A549 (cell line): ENCODE results near the gene ITFG2. TPM values are rescaled to one million over a fixed set of nuclear protein-coding genes. Genes with fewer than 3 reads are reported as not detected.

Experiments
- ATAC-seq, 2 experiments: fragments of 200-7000 bp in 1 of 2; fragments of >200 bp in 1 of 2; cut with Nextera tagmentation in 1 of 2; cut with Tn5 transposase in 1 of 2; 3 replicates each; pipeline versions ENCODE4 v1.8.0 to v1.9.1; 2018 to 2020; ENCODE audit warnings: mild to moderate bottlenecking in 1 of 2, moderate library complexity in 1 of 2
- CTCF ChIA-PET: fragments of 300-600 bp; sonication (Branson Sonifier 250); formaldehyde crosslinking; extraction: SDS; loops from one replicate; lab custom pipeline; 2021; ENCODE audit warnings: antibody characterized with exemption, inconsistent platforms; lab: Yijun Ruan, JAX
- POLR2A ChIA-PET: fragments of 350-600 bp; formaldehyde crosslinking; extraction: SDS; loops from one replicate; lab custom pipeline; 2021; ENCODE audit warnings: antibody characterized with exemption, inconsistent platforms; lab: Yijun Ruan, JAX
- DNase-seq, 2 experiments: peaks; one replicate each; pipeline versions ENCODE4 v3.0.0 to v3.0.0-alpha.2; 2011 to 2016; ENCODE audit warnings: low read depth in 1 of 2, low spot score in 1 of 2
- FAIRE-seq: peaks from 2 replicates; lab custom pipeline; 2011; peaks lifted over from hg19 to GRCh38; lab: Jason Lieb, UNC
- H3K27ac ChIP-seq, 2 experiments: fragments of >200 bp; sonication (Bioruptor Twin); formaldehyde crosslinking; 3 replicates each; pipeline ENCODE4 v1.5.1; 2016 to 2017
- H3K4me1 ChIP-seq: fragments of >200 bp; sonication (Bioruptor Twin); formaldehyde crosslinking; 3 replicates; pipeline ENCODE4 v1.6.1; 2016
- H3K4me2 ChIP-seq: fragments of >200 bp; sonication (Bioruptor Twin); formaldehyde crosslinking; 3 replicates; pipeline ENCODE4 v1.6.1; 2016
- H3K4me3 ChIP-seq: fragments of >200 bp; sonication (Bioruptor Twin); formaldehyde crosslinking; 3 replicates; pipeline ENCODE4 v1.5.1; 2016
- H3K9me3 ChIP-seq: fragments of >200 bp; sonication (Bioruptor Twin); formaldehyde crosslinking; 3 replicates; pipeline ENCODE4 v1.6.1; 2016
- CBX2 ChIP-seq: fragments of 200-600 bp; sonication (generic); IDR thresholded peaks from 2 replicates; pipeline ENCODE4 v1.6.1; 2016; ENCODE audit warnings: low read depth, mild to moderate bottlenecking, borderline replicate concordance
- CEBPB ChIP-seq, 2 experiments: fragments of >200 bp in 1 of 2; sonication (Bioruptor Twin) in 1 of 2; formaldehyde crosslinking in 1 of 2; IDR thresholded peaks; 2 replicates each; pipeline ENCODE4 v1.6.1; 2012 to 2016
- ESRRA ChIP-seq: fragments of 150-350 bp; IDR thresholded peaks from 2 replicates; pipeline ENCODE4 v1.6.1; 2014; ENCODE audit warnings: mild to moderate bottlenecking, low read length, borderline replicate concordance
- FOSB ChIP-seq: fragments of 250-450 bp; sonication (Bioruptor Pico); IDR thresholded peaks from 2 replicates; pipeline ENCODE4 v1.5.0; 2020; ENCODE audit warnings: mild to moderate bottlenecking, moderate library complexity
- HDAC2 ChIP-seq: fragments of 200-600 bp; sonication (generic); IDR thresholded peaks from 2 replicates; pipeline ENCODE4 v1.6.1; 2016
- HOXA7 ChIP-seq: fragments of 250-450 bp; sonication (Bioruptor Pico); IDR thresholded peaks from 2 replicates; pipeline ENCODE4 v1.5.0; 2020; ENCODE audit warnings: mild to moderate bottlenecking, moderate library complexity
- JUNB ChIP-seq: fragments of >200 bp; sonication (Bioruptor Twin); formaldehyde crosslinking; IDR thresholded peaks from 2 replicates; pipeline ENCODE4 v1.6.1; 2016
- MAZ ChIP-seq: fragments of 150-350 bp; IDR thresholded peaks from 2 replicates; pipeline ENCODE4 v1.6.1; 2014; ENCODE audit warnings: antibody characterized with exemption, low read depth, low read length, borderline replicate concordance
- POLR2AphosphoS2 ChIP-seq: conservative IDR thresholded peaks from 2 replicates; pipeline ENCODE4 v1.6.1; 2012; ENCODE audit warnings: low read length, improper control_type of control experiment, inconsistent platforms
- RAD21 ChIP-seq, 2 experiments: fragments of >200 bp in 1 of 2; sonication (Bioruptor Twin) in 1 of 2; formaldehyde crosslinking in 1 of 2; IDR thresholded peaks in 1 of 2; conservative IDR thresholded peaks in 1 of 2; 2 replicates in 1 of 2; 3 replicates in 1 of 2; pipeline ENCODE4 v1.6.1; 2012 to 2018; ENCODE audit warnings: inconsistent platforms in 1 of 2
- RARB ChIP-seq: fragments of 250-450 bp; sonication (Bioruptor Pico); IDR thresholded peaks from 2 replicates; pipeline ENCODE4 v1.8.0; 2021; ENCODE audit warnings: mild to moderate bottlenecking, moderate library complexity
- RCOR1 ChIP-seq: fragments of 150-350 bp; IDR thresholded peaks from 2 replicates; pipeline ENCODE4 v1.6.1; 2014; ENCODE audit warnings: antibody characterized with exemption, low read length, low read depth
- TP53 ChIP-seq: fragments of 250-450 bp; sonication (Bioruptor Pico); IDR thresholded peaks from 2 replicates; pipeline ENCODE4 v1.5.0; 2021; ENCODE audit warnings: mild to moderate bottlenecking, moderate library complexity
- ZC3H11A ChIP-seq: fragments of 450-650 bp; IDR thresholded peaks from 2 replicates; pipeline ENCODE4 v1.6.1; 2014; ENCODE audit warnings: antibody characterized with exemption, mild to moderate bottlenecking
- ZFP36 ChIP-seq: fragments of 450-650 bp; IDR thresholded peaks from 2 replicates; pipeline ENCODE4 v1.6.1; 2014; ENCODE audit warnings: borderline replicate concordance; ENCODE audit not compliant: partially characterized antibody
- ZSCAN20 ChIP-seq: fragments of 250-450 bp; sonication (Bioruptor Pico); IDR thresholded peaks from 2 replicates; pipeline ENCODE4 v1.8.0; 2022; ENCODE audit warnings: mild to moderate bottlenecking, moderate library complexity
- WGBS: methylation state at CpG from one replicate; pipeline ENCODE4 v1.1.6; 2017; ENCODE audit errors: missing lambda C conversion rate; 5-methylcytosine and 5-hydroxymethylcytosine counted together
- polyA plus RNA-seq, 4 experiments: library from polyadenylated mRNA; depleted of rRNA in 3 of 4; stranded (reverse); fragments of >200 nt; fragmentation: RNase III in 1 of 4; extraction: RNeasy Plus Mini Kit Qiagen cat#74134 plus additional on column Dnase treatment in 1 of 4; gene quantifications; 2 replicates in 3 of 4; 3 replicates in 1 of 4; pipeline ENCODE4 v1.2.3, GENCODE V29; 2011 to 2017
- TF ChIP-seq, protein P1 (sequence below): fragments of 250-450 bp; sonication (Bioruptor Pico); IDR thresholded peaks from 2 replicates; pipeline ENCODE4 v1.5.0; 2021; ENCODE audit warnings: mild to moderate bottlenecking, moderate library complexity, borderline replicate concordance
- TF ChIP-seq, protein P2 (sequence below): fragments of >200 bp; sonication (Bioruptor Twin); formaldehyde crosslinking; IDR thresholded peaks from 2 replicates; pipeline ENCODE4 v1.6.1; 2016
- TF ChIP-seq, protein P3 (sequence below): fragments of 150-350 bp; IDR thresholded peaks from 2 replicates; pipeline ENCODE4 v1.6.1; 2014; ENCODE audit warnings: low read depth, mild to moderate bottlenecking, low read length
- TF ChIP-seq, protein P4 (sequence below): fragments of 200-600 bp; sonication (generic); IDR thresholded peaks from 2 replicates; pipeline ENCODE4 v1.6.1; 2016; ENCODE audit warnings: antibody characterized with exemption, mild to moderate bottlenecking, moderate library complexity

ITFG2 gene
- polyA plus RNA-seq, 2 of the 4 experiments (the other 2 are of a cell fraction) = 17.5 to 23.7 TPM

DNA sequence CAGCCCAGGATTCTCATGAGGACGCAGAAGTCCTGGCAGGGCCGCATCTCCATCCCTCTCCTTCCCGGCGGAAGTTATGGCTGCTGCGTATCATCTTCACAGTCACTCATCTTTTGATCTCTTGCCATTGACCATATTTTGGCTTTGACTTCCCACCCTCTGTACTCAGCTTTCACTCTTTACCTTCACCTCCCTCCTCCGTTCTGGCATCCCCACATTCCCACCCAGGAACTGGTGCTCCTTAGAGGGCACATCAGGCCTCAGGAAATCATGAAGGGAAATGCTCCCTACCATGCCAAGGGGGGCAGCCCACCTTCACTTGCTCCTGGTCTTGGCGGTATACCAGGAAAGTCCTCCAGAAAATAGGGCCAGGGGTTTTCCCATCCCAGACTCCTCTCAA, 43.1 kb downstream of the ITFG2 start (continued):
- no peak for TF ChIP-seq FOSB (CRISPR knock-in tag)

DNA sequence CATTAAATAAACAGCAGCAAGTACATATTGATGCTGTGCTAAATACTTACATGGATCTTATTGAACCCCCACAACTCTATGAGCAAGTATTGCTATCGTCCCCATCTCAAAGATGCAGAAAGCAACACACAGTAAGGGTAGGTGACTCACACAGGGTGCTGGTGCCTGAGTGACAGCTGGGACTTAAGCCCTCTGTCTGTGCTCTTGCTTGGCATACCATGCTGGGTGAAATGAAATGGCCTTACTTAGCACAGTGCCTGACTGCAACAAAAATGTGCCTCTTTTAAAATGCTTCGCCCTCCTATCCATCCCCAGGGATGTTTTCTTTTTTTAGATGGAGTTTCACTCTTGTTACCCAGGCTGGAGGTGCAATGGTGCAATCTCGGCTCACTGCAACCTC, 43.6 kb downstream of the ITFG2 start:
- TF ChIP-seq ZFP36 (no peak), MAZ (no peak), JUNB (no peak), POLR2AphosphoS2 (no peak), HOXA7 (CRISPR knock-in tag) (no peak)
- TF ChIP-seq, protein P1, sequence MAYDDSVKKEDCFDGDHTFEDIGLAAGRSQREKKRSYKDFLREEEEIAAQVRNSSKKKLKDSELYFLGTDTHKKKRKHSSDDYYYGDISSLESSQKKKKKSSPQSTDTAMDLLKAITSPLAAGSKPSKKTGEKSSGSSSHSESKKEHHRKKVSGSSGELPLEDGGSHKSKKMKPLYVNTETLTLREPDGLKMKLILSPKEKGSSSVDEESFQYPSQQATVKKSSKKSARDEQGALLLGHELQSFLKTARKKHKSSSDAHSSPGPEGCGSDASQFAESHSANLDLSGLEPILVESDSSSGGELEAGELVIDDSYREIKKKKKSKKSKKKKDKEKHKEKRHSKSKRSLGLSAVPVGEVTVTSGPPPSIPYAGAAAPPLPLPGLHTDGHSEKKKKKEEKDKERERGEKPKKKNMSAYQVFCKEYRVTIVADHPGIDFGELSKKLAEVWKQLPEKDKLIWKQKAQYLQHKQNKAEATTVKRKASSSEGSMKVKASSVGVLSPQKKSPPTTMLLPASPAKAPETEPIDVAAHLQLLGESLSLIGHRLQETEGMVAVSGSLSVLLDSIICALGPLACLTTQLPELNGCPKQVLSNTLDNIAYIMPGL (CRISPR knock-in tag) = no peak
- TF ChIP-seq, protein P2, sequence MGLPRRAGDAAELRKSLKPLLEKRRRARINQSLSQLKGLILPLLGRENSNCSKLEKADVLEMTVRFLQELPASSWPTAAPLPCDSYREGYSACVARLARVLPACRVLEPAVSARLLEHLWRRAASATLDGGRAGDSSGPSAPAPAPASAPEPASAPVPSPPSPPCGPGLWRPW = no peak
- TF ChIP-seq, protein P3, sequence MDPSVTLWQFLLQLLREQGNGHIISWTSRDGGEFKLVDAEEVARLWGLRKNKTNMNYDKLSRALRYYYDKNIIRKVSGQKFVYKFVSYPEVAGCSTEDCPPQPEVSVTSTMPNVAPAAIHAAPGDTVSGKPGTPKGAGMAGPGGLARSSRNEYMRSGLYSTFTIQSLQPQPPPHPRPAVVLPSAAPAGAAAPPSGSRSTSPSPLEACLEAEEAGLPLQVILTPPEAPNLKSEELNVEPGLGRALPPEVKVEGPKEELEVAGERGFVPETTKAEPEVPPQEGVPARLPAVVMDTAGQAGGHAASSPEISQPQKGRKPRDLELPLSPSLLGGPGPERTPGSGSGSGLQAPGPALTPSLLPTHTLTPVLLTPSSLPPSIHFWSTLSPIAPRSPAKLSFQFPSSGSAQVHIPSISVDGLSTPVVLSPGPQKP = no peak
- FAIRE-seq = no peak
- DNase-seq = no peak
- WGBS = 86% methylated on average over 3 of the region's 3 CpGs
- no peak overlapping the region for H3K4me2 ChIP-seq
- no peaks in the 10 kb centered on the region for H3K4me1 ChIP-seq
- CTCF ChIA-PET = interaction anchor here (1.2 to 3.0 kb wide), 2 partner anchors 10 to 72 kb away, joined by 3 to 13 read pairs; no protein-coding TSS in a partner anchor
- no peaks in the 10 kb centered on the region for H3K9me3 ChIP-seq
- no peak overlapping the region for H3K4me3 ChIP-seq
- POLR2A ChIA-PET = no interaction called here
- no peak overlapping the region for H3K27ac ChIP-seq
- ATAC-seq = peak; percentile 43 to 51; a peak in 3 of 6 replicates

DNA sequence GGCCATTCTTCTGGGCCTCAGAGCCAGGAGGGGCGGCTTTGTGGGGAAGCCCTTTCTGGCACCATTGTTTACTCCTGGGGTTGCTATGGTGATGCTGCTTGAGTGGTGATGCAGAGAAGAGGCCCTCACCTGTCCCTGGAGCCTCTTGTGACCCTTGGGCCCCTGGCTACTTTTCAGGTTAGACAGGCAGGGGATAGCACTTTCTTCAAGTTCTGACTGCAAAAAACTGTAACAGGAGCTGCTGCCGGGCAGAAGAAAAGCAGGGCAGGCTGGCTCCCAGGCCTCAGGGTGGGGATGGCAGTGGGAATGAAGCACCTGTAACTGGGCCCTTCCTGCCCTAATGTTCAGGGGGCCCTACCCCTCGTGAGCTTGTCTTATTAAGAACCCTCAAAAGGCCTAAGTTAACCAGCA, 44.6 kb downstream of the ITFG2 start, which contains the start of gene TEX52:
Gene TEX52 (minus strand): TSS at position 19 of the 411 bp plus-strand sequence. CDS start 13 bp downstream, at position 6.
- TF ChIP-seq HOXA7 (CRISPR knock-in tag) (no peak), TP53 (CRISPR knock-in tag) (no peak), HDAC2 (no peak), RAD21 (conservative IDR thresholded peaks at IDR 0.05 in 1 of 2, IDR thresholded peaks at IDR 0.05 in 1 of 2) (no peak), CBX2 (no peak), CEBPB (IDR thresholded peaks at IDR 0.05) (no peak), ESRRA (no peak), RCOR1 (no peak), RARB (CRISPR knock-in tag) (no peak), ZSCAN20 (CRISPR knock-in tag) (no peak), ZC3H11A (no peak)
- TF ChIP-seq, protein P4, sequence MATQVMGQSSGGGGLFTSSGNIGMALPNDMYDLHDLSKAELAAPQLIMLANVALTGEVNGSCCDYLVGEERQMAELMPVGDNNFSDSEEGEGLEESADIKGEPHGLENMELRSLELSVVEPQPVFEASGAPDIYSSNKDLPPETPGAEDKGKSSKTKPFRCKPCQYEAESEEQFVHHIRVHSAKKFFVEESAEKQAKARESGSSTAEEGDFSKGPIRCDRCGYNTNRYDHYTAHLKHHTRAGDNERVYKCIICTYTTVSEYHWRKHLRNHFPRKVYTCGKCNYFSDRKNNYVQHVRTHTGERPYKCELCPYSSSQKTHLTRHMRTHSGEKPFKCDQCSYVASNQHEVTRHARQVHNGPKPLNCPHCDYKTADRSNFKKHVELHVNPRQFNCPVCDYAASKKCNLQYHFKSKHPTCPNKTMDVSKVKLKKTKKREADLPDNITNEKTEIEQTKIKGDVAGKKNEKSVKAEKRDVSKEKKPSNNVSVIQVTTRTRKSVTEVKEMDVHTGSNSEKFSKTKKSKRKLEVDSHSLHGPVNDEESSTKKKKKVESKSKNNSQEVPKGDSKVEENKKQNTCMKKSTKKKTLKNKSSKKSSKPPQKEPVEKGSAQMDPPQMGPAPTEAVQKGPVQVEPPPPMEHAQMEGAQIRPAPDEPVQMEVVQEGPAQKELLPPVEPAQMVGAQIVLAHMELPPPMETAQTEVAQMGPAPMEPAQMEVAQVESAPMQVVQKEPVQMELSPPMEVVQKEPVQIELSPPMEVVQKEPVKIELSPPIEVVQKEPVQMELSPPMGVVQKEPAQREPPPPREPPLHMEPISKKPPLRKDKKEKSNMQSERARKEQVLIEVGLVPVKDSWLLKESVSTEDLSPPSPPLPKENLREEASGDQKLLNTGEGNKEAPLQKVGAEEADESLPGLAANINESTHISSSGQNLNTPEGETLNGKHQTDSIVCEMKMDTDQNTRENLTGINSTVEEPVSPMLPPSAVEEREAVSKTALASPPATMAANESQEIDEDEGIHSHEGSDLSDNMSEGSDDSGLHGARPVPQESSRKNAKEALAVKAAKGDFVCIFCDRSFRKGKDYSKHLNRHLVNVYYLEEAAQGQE = no peak
- Histone ChIP-seq H3K9me3 (no peaks in the 10 kb centered on the region), H3K4me1 (no peaks in the 10 kb centered on the region), H3K4me2 (no peak within 1 kb of the TSS), H3K4me3 (no peak within 1 kb of the TSS), H3K27ac (no peak within 1 kb of the TSS)
- 91% methylated on average over 3 of the region's 3 CpGs for WGBS
- DNase-seq = no peak
- POLR2A ChIA-PET = no interaction called here
- peak in 1 of 2 experiments; percentile 3; a peak in 2 of 6 replicates for ATAC-seq
- CTCF ChIA-PET = interaction anchor here (1.9 to 2.5 kb wide), 2 partner anchors 12 to 15 kb away, joined by 4 to 13 read pairs; no protein-coding TSS in a partner anchor
- FAIRE-seq = no peak
